Sciatic nerve (tissue), 2 donors: Measurements from ENCODE around the gene PCSK6. TPM values are rescaled to one million over a fixed set of nuclear protein-coding genes. Genes with fewer than 3 reads are reported as not detected.
"Not testable (repeated sequence)": the region's sequence is repeated elsewhere in the genome, so short reads cannot be mapped to it uniquely, and the experiment has no call there.

Experiments
- ATAC-seq: fragments of 200-7000 bp; cut with Tn5 transposase; one replicate; pipeline ENCODE4 v1.9.1; 2020; ENCODE audit warnings: mild to moderate bottlenecking, moderate library complexity
- DNase-seq: peaks from one replicate; pipeline ENCODE4 v3.0.0-alpha.2; 2020; ENCODE audit warnings: low spot score
- intact Hi-C: fragments of 100-400 bp; cut with DNase I; formaldehyde crosslinking; loops from one replicate; pipeline ENCODE4 v1.14.2; 2022
- total RNA-seq: library from RNA; stranded (reverse); fragmentation: NEBNext Ultra II Directional; extraction: Animal tissue kit (Norgen Biotek cat#: 25700); gene quantifications from one replicate; pipeline ENCODE4 v1.2.1, GENCODE V29; 2021
- donor health status: DM: no; HTN: no; CAD: no.
- donor health status: DM: no; HTN: no; CAD: no.

Gene PCSK6
- total RNA-seq, 1 donor from 2014 or later: 13.9 TPM

DNA sequence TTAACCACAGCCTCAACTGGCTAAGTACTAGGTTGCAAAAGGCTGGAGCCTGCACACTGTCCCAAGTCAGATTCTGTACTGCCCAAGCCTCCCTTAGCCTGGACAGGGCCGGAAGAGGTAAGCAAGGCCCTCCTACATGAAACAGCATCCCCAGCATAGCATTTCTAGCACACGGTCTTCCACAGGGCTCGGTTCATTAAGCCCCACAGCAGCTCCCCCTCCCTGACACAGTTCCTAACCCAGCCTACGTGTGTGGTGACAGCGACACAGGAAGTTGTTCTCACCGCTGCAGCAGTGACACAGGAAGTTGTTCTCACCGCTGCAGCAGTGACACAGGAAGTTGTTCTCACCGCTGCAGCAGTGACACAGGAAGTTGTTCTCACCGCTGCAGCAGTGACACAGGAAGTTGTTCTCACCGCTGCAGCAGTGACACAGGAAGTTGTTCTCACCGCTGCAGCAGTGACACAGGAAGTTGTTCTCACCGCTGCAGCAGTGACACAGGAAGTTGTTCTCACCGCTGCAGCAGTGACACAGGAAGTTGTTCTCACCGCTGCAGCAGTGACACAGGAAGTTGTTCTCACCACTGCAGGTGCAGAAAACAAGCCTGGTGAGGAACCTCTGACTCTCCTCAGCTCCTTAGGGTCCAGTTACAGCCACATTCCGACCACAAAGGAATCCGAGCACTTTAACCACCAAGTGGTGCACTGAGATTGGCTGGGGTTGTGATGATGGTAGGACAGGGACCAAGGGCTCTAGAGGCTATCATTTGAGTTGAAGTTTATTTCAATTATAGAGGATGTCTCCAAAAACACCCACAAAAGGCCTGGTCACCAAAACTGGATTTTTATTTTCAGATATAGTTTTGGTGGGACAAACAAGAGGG is 155.4 kb downstream of the PCSK6 start:
- intact Hi-C loops, ATAC-seq, DNase-seq: not testable (repeated sequence)

- intact Hi-C loops: no loop called here
- no peak for ATAC-seq
- DNase-seq: no peak
Observed at GRCh38 chr15:101332061-101332467, 157.4 kb downstream of the PCSK6 start.

DNA sequence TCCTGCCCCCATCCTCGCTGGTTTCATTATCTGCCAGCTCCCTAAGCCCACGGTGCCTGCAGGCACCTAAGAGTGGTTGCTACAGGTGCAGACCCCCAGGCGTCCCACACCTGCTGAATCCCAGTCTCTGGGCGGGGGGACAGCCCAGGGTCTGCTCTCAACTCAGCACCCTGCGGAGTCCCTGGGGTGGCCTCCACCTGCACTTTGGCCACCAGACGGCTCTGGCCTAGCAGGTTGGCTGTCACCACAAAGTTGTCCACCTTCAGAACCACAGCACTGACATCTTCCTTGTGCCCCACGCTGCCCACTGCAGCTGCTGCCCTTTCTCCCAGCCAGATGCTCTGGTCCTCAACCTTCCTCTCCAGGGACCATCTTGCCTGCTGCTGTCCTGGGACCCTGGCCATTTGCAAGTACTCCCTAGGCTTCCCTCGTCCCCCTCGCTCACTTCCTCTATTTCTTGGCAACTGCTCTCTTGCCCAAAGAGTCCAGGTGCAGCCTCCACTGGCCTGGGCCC is 159.6 kb downstream of the PCSK6 start:
- no peak for DNase-seq
- intact Hi-C loops: no loop called here
- ATAC-seq: no peak

DNA sequence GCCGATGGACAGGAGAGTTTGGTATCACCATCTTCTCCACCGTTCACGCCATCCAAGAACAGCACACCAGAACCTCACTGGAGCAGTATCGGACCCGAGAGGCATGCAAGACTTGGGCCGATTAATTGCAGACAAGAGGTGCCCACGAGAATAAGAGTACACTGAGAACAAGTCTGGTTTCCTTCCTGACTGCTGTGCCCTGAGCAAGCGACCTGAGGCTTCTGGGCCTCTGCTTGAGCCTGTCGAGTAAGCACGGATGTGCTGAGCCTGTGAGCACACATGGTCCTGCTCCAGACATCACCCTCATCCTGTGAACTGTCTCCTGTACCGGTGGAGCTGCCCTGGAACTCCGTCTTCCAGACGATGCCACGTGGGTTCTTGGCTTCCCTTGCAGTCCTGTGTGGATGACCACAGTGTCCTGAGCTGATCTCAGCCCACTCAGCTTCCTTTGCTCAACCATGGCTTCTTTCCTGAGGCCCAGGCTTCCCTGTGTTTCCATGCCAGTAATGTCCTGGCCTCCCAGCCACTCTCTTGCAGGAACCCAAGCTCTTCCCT is 160.1 kb downstream of the PCSK6 start:
- intact Hi-C loops: no loop called here
- DNase-seq: peak; percentile 43
- peak; percentile 33 for ATAC-seq

DNA sequence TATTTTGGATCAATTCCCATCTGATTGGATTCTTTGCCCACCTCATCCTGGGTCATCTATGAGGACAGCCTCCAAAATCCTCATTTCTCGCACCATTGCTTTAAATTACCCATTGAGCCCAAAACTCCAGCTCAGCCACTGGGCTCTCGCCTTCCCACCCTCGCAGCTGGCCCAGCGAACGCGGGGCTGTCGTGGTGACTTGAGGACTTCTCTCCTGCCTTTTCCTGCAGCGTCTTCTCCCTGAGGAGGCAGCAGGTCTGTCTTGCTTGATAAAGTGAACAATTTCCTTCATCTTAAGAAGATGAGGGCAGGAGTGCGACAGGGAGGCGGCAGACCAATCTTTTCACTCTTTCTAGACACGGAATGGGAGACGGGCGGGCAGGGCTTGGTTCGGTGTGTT is 161.5 kb downstream of the PCSK6 start:
- intact Hi-C loops: no loop called here
- DNase-seq: peak; percentile 45
- ATAC-seq: no peak

DNA sequence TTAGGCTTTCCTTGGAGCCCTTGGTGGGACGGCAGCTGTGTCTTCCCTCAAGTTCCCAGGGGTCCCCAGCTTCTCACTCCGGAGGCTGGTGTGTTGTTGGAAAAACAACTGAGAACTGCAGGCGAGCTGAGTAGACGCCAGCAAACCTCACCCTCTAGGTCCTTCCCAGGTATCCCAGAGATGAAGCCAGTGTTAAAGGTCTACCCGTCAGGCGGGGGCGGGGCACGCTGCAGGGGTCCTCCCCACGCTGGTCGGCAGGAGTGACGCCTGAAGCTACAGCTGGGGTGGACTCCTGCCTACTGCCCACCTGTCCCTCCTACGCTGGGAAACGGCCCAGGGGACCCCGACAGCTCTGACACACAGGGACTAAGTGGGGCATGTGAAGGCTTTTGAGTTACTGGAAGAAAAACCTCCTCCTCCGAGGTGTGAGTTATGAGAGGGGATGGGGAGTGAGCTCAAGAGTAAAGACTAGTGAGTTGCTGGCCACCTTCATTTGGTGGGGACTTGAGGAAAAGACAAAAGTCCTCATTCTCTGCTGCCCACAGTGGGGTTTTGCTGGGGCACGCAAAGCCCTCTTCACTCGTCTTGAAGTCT is 162.3 kb downstream of the PCSK6 start:
- ATAC-seq (no peak), DNase-seq (peak; percentile 39)
- intact Hi-C loops: no loop called here

GRCh38 chr15:101326462-101327146 is 162.9 kb downstream of the PCSK6 start:
- ATAC-seq (no peak), DNase-seq (peak; percentile 37)
- intact Hi-C loops: no loop called here

- ATAC-seq: no peak
Observed at GRCh38 chr15:101326026-101326315, 163.5 kb downstream of the PCSK6 start.

GRCh38 chr15:101325263-101326025 is 164.1 kb downstream of the PCSK6 start:
- DNase-seq: peak; percentile 32
- no peak for ATAC-seq

More at GRCh38 chr15:101326026-101326315, 163.5 kb downstream of the PCSK6 start:
- no peak for DNase-seq
- intact Hi-C loops: no loop called here

GRCh38 chr15:101324524-101325177 is 164.9 kb downstream of the PCSK6 start:
- ATAC-seq (no peak), DNase-seq (peak; percentile 46)
- intact Hi-C loops: no loop called here

More at GRCh38 chr15:101325263-101326025, 164.1 kb downstream of the PCSK6 start:
- intact Hi-C loops: no loop called here

- ATAC-seq: no peak
- no peak for DNase-seq
- intact Hi-C loops: no loop called here
Observed at GRCh38 chr15:101323793-101324523, 165.5 kb downstream of the PCSK6 start.

DNA sequence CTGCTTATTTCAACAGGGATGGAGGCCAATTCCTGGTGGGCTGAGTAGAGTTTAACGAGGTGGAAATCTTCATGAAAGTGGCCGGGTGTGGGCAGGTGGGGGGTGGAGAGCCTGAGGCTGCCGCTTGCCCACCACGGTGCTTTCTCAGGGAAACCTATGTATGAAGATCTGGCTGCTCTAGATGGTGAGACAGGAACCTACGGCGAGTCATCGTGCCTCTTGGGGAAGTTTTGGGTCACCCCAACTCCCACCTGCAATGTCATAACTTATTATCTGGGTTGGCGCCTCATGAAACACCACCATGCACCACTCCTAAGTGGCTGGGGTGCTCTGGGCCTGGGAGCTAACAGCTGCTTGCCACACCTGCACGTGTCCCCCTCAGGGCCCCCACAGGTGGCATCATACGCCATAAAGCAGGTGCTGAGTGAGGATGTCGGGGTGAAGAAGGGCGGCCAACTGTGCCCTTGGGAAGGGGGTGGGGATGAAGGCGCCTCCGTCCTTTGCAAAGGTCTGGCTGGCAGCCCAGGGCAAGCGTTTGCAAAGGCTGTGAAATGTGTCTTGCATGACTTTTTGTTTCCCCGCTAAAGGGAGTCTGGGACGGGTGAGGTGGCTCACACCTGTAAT is 166.5 kb downstream of the PCSK6 start:
- peak; percentile 25 for DNase-seq
- intact Hi-C loops: no loop called here
- ATAC-seq: no peak

GRCh38 chr15:101322016-101322695 is 167.4 kb downstream of the PCSK6 start:
- DNase-seq (peak; percentile 42), ATAC-seq (no peak)
- intact Hi-C loops: no loop called here

GRCh38 chr15:101320501-101321052 is 168.9 kb downstream of the PCSK6 start:
- intact Hi-C loops: no loop called here
- DNase-seq (peak; percentile 64), ATAC-seq (peak; percentile 82)

DNA sequence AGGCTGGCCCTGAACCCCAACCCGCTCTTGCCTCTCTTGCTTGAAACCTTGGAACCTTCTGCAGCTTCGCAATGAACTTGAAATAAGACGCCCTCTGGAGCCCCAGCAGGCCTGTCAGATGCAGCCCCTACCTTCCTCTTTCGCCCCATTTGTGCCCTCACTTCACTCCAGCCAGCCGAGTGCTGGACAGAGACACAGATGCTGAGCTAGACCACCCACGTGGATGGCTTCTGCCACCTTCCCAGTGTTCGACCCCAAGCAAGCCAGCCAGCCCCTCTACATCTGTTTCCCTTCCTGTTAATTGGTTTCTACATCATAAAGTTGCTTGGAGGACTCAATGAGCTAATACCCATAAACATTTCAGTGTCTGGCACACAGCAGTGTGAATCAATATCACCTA is 170.7 kb downstream of the PCSK6 start:
- no peak for ATAC-seq
- peak; percentile 30 for DNase-seq
- intact Hi-C loops: no loop called here

- ATAC-seq (no peak), DNase-seq (peak; percentile 37)
- intact Hi-C loops: no loop called here
Observed at GRCh38 chr15:101318147-101318819, 171.2 kb downstream of the PCSK6 start.
